ENCODE data around the gene PARP6. TPM values are rescaled to one million over a fixed set of nuclear protein-coding genes. Genes with fewer than 3 reads are reported as not detected.

PARP6 gene
- total RNA-seq, 2 experiments from 2014 or later: 86.7 to 90.2 TPM

- H3K27me3 Mint-ChIP-seq: peaks cover 17% of the 10 kb centered on the region
- no peaks in the 10 kb centered on the region for H3K9me3 Mint-ChIP-seq
- peaks cover 12% of the 10 kb centered on the region for H3K4me1 Mint-ChIP-seq
- POLR2A ChIA-PET: interaction anchor here (1.2 to 1.7 kb wide), 2 partner anchors 29 to 31 kb away, joined by 4 read pairs; no protein-coding TSS in a partner anchor
- DNase-seq (no peak), ATAC-seq (ENCODE audit: low read depth) (no peak)
- H3K4me3 Mint-ChIP-seq: peak overlapping the region; percentile 69
- H3K36me3 Mint-ChIP-seq: peaks cover 33% of the 10 kb centered on the region
- H3K27ac Mint-ChIP-seq: no peak overlapping the region
Measured at GRCh38 chr15:72198356-72199204, 73.8 kb downstream of the PARP6 start.

DNA sequence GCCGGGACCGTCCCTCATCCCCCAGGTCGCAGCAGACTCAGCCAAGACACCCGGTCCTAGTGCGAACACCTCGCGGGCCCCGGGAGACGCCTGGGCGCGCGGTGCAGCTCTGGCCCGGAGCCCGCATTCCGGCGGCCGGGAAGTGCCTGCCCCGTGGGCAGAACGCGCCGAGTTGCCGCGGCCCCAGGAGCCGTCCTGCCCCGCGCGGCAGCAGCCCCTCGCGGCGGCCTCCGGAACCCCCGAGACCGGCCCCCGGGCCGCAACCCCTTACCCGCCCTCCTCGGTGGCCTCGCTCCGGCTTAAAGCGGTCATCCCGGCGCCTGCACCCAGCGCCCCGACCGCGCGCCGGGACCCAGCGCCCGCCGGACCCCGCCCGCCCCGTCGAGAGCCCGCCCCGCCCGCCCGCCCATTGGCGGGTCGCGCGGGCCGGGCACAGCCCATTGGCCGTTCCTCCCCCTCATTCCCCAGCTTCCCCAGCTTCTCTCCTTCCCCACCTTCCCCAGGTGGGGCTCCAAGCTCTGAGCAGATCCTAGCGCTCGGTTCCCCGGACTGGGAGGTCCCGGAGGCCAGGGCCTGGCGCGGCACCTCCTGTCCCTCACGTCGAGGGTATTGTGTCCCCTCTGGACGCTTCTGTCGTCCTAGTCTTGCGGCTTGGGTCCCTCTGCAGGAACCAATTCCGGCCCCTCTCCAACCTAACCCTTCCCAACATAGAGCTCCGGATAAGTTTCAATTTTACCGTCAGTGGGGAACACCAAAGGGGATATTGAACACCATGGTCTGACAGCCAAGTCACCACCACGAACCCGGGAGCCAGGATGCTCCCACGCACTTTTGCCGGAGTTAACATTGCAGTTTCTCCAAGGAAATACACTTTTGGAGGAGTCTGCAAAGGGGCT is 74.6 kb downstream of the PARP6 start, which contains the start of gene GRAMD2A:
Gene GRAMD2A (minus strand): TSS at position 328 of the 896 bp plus-strand sequence.
- DNase-seq: peak; percentile 43
- Mint-ChIP-seq H3K27ac (no peak within 1 kb of the TSS), H3K4me1 (peaks cover 10% of the 10 kb centered on the region), H3K9me3 (no peaks in the 10 kb centered on the region), H3K27me3 (peaks cover 18% of the 10 kb centered on the region), H3K4me3 (peak within 1 kb of the TSS; percentile 69), H3K36me3 (peaks cover 26% of the 10 kb centered on the region)
- peak; percentile 15 for ATAC-seq (ENCODE audit: low read depth)
- POLR2A ChIA-PET: interaction anchor here (1.2 to 1.7 kb wide), 2 partner anchors 30 to 32 kb away, joined by 4 read pairs; no protein-coding TSS in a partner anchor

DNA sequence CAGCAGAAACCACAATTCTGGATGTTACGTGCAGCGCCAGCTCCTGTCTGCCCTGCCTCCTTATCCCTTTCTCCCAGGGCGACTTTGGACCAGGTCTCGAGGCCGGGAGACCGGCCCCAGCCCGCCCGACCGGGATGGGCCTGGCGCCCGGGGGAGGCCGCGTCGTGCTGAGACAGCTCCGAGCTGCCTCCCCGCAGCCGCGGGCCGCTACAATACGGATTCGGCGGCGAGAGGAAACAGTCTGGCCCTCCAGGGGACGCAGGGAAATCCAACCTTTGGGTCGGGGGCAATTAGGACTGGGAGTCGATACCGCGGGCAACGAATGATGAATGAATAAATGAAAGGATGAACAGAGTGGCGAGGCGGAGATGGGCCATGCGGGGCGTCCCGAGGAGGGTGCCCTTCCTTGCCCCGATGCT is 75.3 kb downstream of the PARP6 start:
- POLR2A ChIA-PET: no interaction called here
- Mint-ChIP-seq H3K27ac (no peak overlapping the region), H3K36me3 (peaks cover 21% of the 10 kb centered on the region), H3K9me3 (no peaks in the 10 kb centered on the region), H3K4me3 (peak overlapping the region; percentile 25), H3K4me1 (peaks cover 10% of the 10 kb centered on the region), H3K27me3 (peaks cover 21% of the 10 kb centered on the region)
- ATAC-seq (ENCODE audit: low read depth): no peak
- DNase-seq: no peak

GRCh38 chr15:72196409-72197040 is 75.8 kb downstream of the PARP6 start:
- POLR2A ChIA-PET: no interaction called here
- ATAC-seq (ENCODE audit: low read depth) (no peak), DNase-seq (no peak)
- Mint-ChIP-seq H3K9me3 (no peaks in the 10 kb centered on the region), H3K36me3 (peaks cover 21% of the 10 kb centered on the region), H3K27me3 (peaks cover 23% of the 10 kb centered on the region), H3K4me3 (no peak overlapping the region), H3K4me1 (peaks cover 10% of the 10 kb centered on the region), H3K27ac (no peak overlapping the region)

DNA sequence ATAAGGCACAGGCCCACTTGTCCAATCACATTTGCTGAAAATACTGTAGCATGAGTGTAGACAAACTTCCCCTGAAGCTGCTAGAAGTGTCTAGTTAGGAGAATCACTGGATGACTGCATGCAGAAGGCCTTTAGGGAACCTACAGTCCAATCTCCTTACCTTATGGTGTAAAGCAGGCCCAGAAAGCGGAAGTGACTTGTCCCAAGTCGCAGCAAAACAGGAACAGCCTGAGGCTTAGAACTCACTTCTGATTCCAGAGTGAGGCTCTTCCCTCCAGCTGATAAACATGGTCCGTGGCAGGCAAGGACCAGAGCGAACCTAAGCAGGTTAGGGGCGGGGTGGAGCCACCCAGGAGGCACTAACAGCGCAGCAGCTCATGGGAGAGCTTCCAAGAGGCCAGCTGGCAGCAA is 77.2 kb downstream of the PARP6 start:
- Mint-ChIP-seq H3K4me1 (peaks cover 6% of the 10 kb centered on the region), H3K9me3 (no peaks in the 10 kb centered on the region), H3K27ac (no peak overlapping the region), H3K36me3 (peaks cover 19% of the 10 kb centered on the region), H3K27me3 (peaks cover 34% of the 10 kb centered on the region), H3K4me3 (no peak overlapping the region)
- POLR2A ChIA-PET: interaction anchor here (0.7 kb wide), 1 partner anchor 36 kb away, joined by 3 read pairs; the partner anchor contains the start of gene PKM
- ATAC-seq (ENCODE audit: low read depth) (no peak), DNase-seq (no peak)

DNA sequence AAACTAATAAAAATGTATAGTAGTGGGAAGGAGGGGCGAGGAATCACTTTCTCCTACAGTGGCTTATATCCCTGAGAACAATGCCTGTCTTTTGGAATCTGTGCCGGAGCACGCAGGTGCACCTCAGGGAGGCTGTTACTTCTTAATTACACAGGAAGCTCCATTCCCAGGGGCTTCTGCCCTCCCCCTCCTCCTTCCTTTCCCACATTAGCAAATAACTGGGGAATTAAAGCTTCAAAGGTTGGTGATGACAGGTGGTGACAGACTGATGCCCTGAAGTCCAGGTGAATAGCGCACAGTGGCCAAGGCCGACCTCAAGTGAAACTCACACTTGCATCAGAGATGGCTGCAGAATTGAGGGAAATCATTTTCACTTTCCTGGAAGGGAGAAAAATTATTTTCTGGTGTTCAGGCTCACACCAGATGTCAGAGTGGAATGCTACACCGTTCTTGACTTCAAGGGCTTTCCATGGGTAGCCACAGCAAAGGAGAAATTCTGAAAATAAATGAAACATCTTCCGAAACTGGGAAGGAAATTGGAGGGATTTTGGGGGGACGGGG is 78.4 kb downstream of the PARP6 start:
- POLR2A ChIA-PET: no interaction called here

GRCh38 chr15:72192416-72192815 is 79.9 kb downstream of the PARP6 start:
- no peaks in the 10 kb centered on the region for H3K9me3 Mint-ChIP-seq
- H3K27ac Mint-ChIP-seq: no peak overlapping the region
- ATAC-seq (ENCODE audit: low read depth): no peak
- H3K36me3 Mint-ChIP-seq: no peaks in the 10 kb centered on the region
- H3K4me3 Mint-ChIP-seq: no peak overlapping the region
- peaks cover 49% of the 10 kb centered on the region for H3K27me3 Mint-ChIP-seq
- H3K4me1 Mint-ChIP-seq: peaks cover 4% of the 10 kb centered on the region
- DNase-seq: no peak
- POLR2A ChIA-PET: no interaction called here

More for the DNA sequence above, 78.4 kb downstream of the PARP6 start:
- H3K4me3 Mint-ChIP-seq: no peak overlapping the region
- no peak for DNase-seq
- ATAC-seq (ENCODE audit: low read depth): no peak
- H3K36me3 Mint-ChIP-seq: peaks cover 12% of the 10 kb centered on the region
- peaks cover 44% of the 10 kb centered on the region for H3K27me3 Mint-ChIP-seq
- H3K4me1 Mint-ChIP-seq: peaks cover 6% of the 10 kb centered on the region
- H3K27ac Mint-ChIP-seq: no peak overlapping the region
- H3K9me3 Mint-ChIP-seq: no peaks in the 10 kb centered on the region

Other genes with a start within 250 kb of the PARP6 start
- gene MYO9A, start 154.4 kb downstream of the PARP6 start, total RNA-seq: 10 to 100 TPM; 24.1 to 31.2 TPM
- gene SENP8, start 154.2 kb downstream of the PARP6 start, total RNA-seq: 1 to 10 TPM; 1.2 to 1.3 TPM
- gene GRAMD2A, start 74.8 kb downstream of the PARP6 start, total RNA-seq: not detected
- 100 to 1,000 TPM; 965 to 980 TPM for gene PKM, start 41.4 kb downstream of the PARP6 start, total RNA-seq
- gene CELF6, start 47.6 kb upstream of the PARP6 start, total RNA-seq: 1 to 10 TPM; 1.7 to 2.2 TPM
- gene HEXA, start 103.5 kb upstream of the PARP6 start, total RNA-seq: 10 to 100 TPM; 92.2 to 97.0 TPM
- gene TMEM202, start 125.8 kb upstream of the PARP6 start, total RNA-seq: not detected
- gene ARIH1, start 201.8 kb upstream of the PARP6 start, total RNA-seq: 100 to 1,000 TPM; 141 to 165 TPM